HCT116 (cell line): Measurements from ENCODE around the gene NHLRC1.

Source experiments
- EZH2 ChIP-seq: fragments of 200-600 bp; sonication (generic); IDR thresholded peaks from 2 replicates; pipeline ENCODE4 v1.6.1; 2017; ENCODE audit warnings: antibody characterized with exemption, mixed run types
- TCF7L2 ChIP-seq: IDR thresholded peaks from 2 replicates; pipeline ENCODE4 v1.7.0; 2011; ENCODE audit warnings: borderline replicate concordance, inconsistent platforms; ENCODE audit not compliant: insufficient read depth, insufficient read length; ENCODE audit errors: extremely low read depth
- TF ChIP-seq, protein P1 (sequence below), 3 experiments: fragments of 200-600 bp in 1 of 3; sonication (generic) in 1 of 3; IDR thresholded peaks in 2 of 3; conservative IDR thresholded peaks in 1 of 3; 2 replicates each; pipeline ENCODE4 v1.5.1; 2012 to 2017; ENCODE audit warnings: low read depth in 2 of 3, low read length in 2 of 3, antibody characterized with exemption in 1 of 3, borderline replicate concordance in 1 of 3, control low read depth in 1 of 3, mild to moderate bottlenecking in 1 of 3, mixed read lengths in 1 of 3, mixed run types in 1 of 3, moderate library complexity in 1 of 3; ENCODE audit not compliant: insufficient read depth in 1 of 3
- TF ChIP-seq, protein P2 (sequence below): IDR thresholded peaks from 2 replicates; pipeline ENCODE4 v1.6.1; 2012

DNA sequence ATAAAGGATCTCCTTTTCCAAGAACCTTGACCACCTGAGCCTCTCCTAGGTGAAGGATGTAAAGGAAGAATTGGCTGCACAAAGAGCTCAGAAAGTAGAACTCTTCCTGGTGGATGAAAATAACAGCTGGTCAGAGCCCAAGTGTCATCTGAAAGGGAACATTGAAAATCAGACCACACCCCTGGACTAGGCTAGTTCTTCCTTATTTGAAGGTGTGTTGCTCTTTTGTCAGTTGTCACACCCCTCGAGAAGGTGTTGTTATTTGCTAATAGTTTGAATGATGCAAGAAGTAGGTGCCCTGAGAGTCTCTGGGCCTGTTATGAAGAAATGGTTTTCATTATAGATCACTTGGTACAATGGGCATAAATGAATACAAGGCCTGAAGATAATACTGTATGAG, 31.1 kb downstream of the NHLRC1 start:
- TF ChIP-seq, protein P1, sequence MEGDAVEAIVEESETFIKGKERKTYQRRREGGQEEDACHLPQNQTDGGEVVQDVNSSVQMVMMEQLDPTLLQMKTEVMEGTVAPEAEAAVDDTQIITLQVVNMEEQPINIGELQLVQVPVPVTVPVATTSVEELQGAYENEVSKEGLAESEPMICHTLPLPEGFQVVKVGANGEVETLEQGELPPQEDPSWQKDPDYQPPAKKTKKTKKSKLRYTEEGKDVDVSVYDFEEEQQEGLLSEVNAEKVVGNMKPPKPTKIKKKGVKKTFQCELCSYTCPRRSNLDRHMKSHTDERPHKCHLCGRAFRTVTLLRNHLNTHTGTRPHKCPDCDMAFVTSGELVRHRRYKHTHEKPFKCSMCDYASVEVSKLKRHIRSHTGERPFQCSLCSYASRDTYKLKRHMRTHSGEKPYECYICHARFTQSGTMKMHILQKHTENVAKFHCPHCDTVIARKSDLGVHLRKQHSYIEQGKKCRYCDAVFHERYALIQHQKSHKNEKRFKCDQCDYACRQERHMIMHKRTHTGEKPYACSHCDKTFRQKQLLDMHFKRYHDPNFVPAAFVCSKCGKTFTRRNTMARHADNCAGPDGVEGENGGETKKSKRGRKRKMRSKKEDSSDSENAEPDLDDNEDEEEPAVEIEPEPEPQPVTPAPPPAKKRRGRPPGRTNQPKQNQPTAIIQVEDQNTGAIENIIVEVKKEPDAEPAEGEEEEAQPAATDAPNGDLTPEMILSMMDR (IDR thresholded peaks at IDR 0.05 in 2 of 3, conservative IDR thresholded peaks at IDR 0.05 in 1 of 3; ENCODE audit: borderline replicate concordance in 1 of 3, insufficient read depth in 1 of 3, low read depth in 2 of 3, low read length in 2 of 3) = no peak
- TF ChIP-seq EZH2 (no peak), TCF7L2 (no peak)
- TF ChIP-seq, protein P2, sequence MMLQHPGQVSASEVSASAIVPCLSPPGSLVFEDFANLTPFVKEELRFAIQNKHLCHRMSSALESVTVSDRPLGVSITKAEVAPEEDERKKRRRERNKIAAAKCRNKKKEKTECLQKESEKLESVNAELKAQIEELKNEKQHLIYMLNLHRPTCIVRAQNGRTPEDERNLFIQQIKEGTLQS = no peak
